H1 (cell line): ENCODE data around the gene IFNL1. TPM values are rescaled to one million over a fixed set of nuclear protein-coding genes. Genes with fewer than 3 reads are reported as not detected.
A peak's percentile ranks its signal among the peaks of the same experiment; 100 is the strongest.

Source experiments
- CTCF ChIA-PET: fragments of 300-600 bp; sonication (Branson Sonifier 250); formaldehyde crosslinking; loops from one replicate; lab custom pipeline; 2021; ENCODE audit not compliant: partially characterized antibody; lab: Charles Lee
- POLR2A ChIA-PET: fragments of 300-600 bp; sonication (Branson Sonifier 250); formaldehyde crosslinking; loops from one replicate; lab custom pipeline; 2021; ENCODE audit warnings: inconsistent platforms; ENCODE audit not compliant: partially characterized antibody; lab: Charles Lee
- DNase-seq, 2 experiments: peaks; one replicate each; pipeline versions ENCODE4 v3.0.0 to v3.0.0-alpha.2; 2010 to 2022; ENCODE audit warnings: low spot score in 2 of 2, low read depth in 1 of 2, mixed read lengths in 1 of 2
- FAIRE-seq: peaks from 2 replicates; lab custom pipeline; 2011; peaks lifted over from hg19 to GRCh38; lab: Jason Lieb, UNC
- H2AFZ ChIP-seq: 2 replicates; pipeline ENCODE4 v1.8.1; 2012; ENCODE audit warnings: low read length, inconsistent platforms
- H2AK5ac ChIP-seq: 2 replicates; pipeline ENCODE4 v1.6.1; 2013; ENCODE audit warnings: low read depth, low read length
- H2BK120ac ChIP-seq: replicated peaks from 2 replicates; pipeline ENCODE3; 2013; ENCODE audit warnings: low read depth, low read length, inconsistent platforms
- H2BK12ac ChIP-seq: 2 replicates; pipeline ENCODE4 v1.6.1; 2013; ENCODE audit warnings: low read depth, low read length
- H2BK15ac ChIP-seq: 2 replicates; pipeline ENCODE4 v1.6.1; 2013; ENCODE audit warnings: low read length
- H2BK20ac ChIP-seq: 2 replicates; pipeline ENCODE4 v1.6.1; 2013; ENCODE audit warnings: low read length
- H2BK5ac ChIP-seq: 2 replicates; pipeline ENCODE4 v1.6.1; 2013; ENCODE audit warnings: low read depth, low read length
- H3K14ac ChIP-seq: 2 replicates; pipeline ENCODE4 v1.6.1; 2013; ENCODE audit warnings: inconsistent platforms; ENCODE audit not compliant: insufficient read length
- H3K18ac ChIP-seq: 2 replicates; pipeline ENCODE4 v1.6.1; 2013; ENCODE audit warnings: low read length; ENCODE audit errors: extremely low read depth
- H3K23ac ChIP-seq: 2 replicates; pipeline ENCODE4 v1.6.1; 2013; ENCODE audit warnings: inconsistent platforms; ENCODE audit not compliant: insufficient read length
- H3K23me2 ChIP-seq: 2 replicates; pipeline ENCODE4 v1.6.1; 2013; ENCODE audit warnings: low read depth, low read length
- H3K27ac ChIP-seq: 2 replicates; pipeline ENCODE4 v1.6.1; 2011; ENCODE audit warnings: low read depth, low read length, inconsistent platforms
- H3K27me3 ChIP-seq, 4 experiments: replicated peaks in 1 of 4; 1 replicate in 1 of 4; 2 replicates in 3 of 4; pipeline versions ENCODE4 v1.6.1 to v1.8.1; 2011 to 2013; ENCODE audit warnings: low read length in 3 of 4, mild to moderate bottlenecking in 3 of 4, inconsistent platforms in 2 of 4, mixed read lengths in 2 of 4, moderate library complexity in 1 of 4; ENCODE audit not compliant: control insufficient read depth in 3 of 4, insufficient read depth in 3 of 4; ENCODE audit errors: extremely low read depth in 1 of 4
- H3K36me3 ChIP-seq, 4 experiments: 2 replicates each; pipeline versions ENCODE4 v1.6.1 to v1.8.1; 2011 to 2013; ENCODE audit warnings: mild to moderate bottlenecking in 4 of 4, low read length in 3 of 4, moderate library complexity in 2 of 4, control low read depth in 1 of 4, inconsistent platforms in 1 of 4; ENCODE audit not compliant: insufficient read depth in 4 of 4, control insufficient read depth in 2 of 4
- H3K4ac ChIP-seq: replicated peaks from 2 replicates; pipeline ENCODE3; 2013; ENCODE audit warnings: low read length, low read depth, mixed read lengths, inconsistent platforms; ENCODE audit not compliant: insufficient read length
- H3K4me1 ChIP-seq, 4 experiments: replicated peaks in 1 of 4; 1 replicate in 1 of 4; 2 replicates in 3 of 4; pipeline versions ENCODE4 v1.6.1 to v1.8.1; 2011 to 2013; ENCODE audit warnings: low read length in 3 of 4, inconsistent platforms in 2 of 4, mixed read lengths in 1 of 4; ENCODE audit not compliant: insufficient read depth in 4 of 4, control insufficient read depth in 3 of 4
- H3K4me2 ChIP-seq, 2 experiments: 2 replicates each; pipeline versions ENCODE4 v1.6.1 to v1.8.1; 2011 to 2013; ENCODE audit warnings: low read depth in 2 of 2, low read length in 2 of 2, control low read depth in 1 of 2, inconsistent platforms in 1 of 2, mild to moderate bottlenecking in 1 of 2; ENCODE audit not compliant: insufficient read depth in 1 of 2
- H3K4me3 ChIP-seq, 4 experiments: fragments of 200-600, 300-600 bp in 1 of 4; sonication (generic), shearing (Covaris generic), sonication (Bioruptor Twin) in 1 of 4; 2 replicates each; pipeline versions ENCODE4 v1.5.1 to v1.8.1; 2011 to 2016; ENCODE audit warnings: low read length in 4 of 4, low read depth in 3 of 4, control low read depth in 2 of 4, inconsistent platforms in 2 of 4, mild to moderate bottlenecking in 2 of 4, mixed read lengths in 1 of 4, moderate library complexity in 1 of 4; ENCODE audit not compliant: insufficient read depth in 2 of 4; ENCODE audit errors: extremely low read depth in 1 of 4
- H3K56ac ChIP-seq: replicated peaks from 2 replicates; pipeline ENCODE3; 2013; ENCODE audit warnings: low read depth, mild to moderate bottlenecking, mixed read lengths, low read length, inconsistent platforms; ENCODE audit not compliant: insufficient read length
- H3K79me1 ChIP-seq: 2 replicates; pipeline ENCODE4 v1.6.1; 2013; ENCODE audit warnings: low read depth, low read length, control low read depth
- H3K79me2 ChIP-seq, 2 experiments: 2 replicates each; pipeline versions ENCODE4 v1.6.1 to v1.8.1; 2012 to 2013; ENCODE audit warnings: low read length in 2 of 2, mild to moderate bottlenecking in 2 of 2, inconsistent platforms in 1 of 2; ENCODE audit not compliant: insufficient read depth in 2 of 2, control insufficient read depth in 1 of 2
- H3K9ac ChIP-seq, 4 experiments: replicated peaks in 1 of 4; 1 replicate in 1 of 4; 2 replicates in 3 of 4; pipeline versions ENCODE4 v1.6.1 to v1.8.1; 2011 to 2013; ENCODE audit warnings: low read depth in 3 of 4, low read length in 3 of 4, control low read depth in 2 of 4, mild to moderate bottlenecking in 2 of 4, moderate library complexity in 2 of 4, inconsistent platforms in 1 of 4; ENCODE audit errors: extremely low read depth in 1 of 4
- H3K9me3 ChIP-seq, 2 experiments: 2 replicates each; pipeline versions ENCODE4 v1.6.1 to v1.8.1; 2012 to 2013; ENCODE audit warnings: mild to moderate bottlenecking in 2 of 2, moderate library complexity in 2 of 2, control low read depth in 1 of 2, inconsistent platforms in 1 of 2, low read depth in 1 of 2, low read length in 1 of 2, mixed read lengths in 1 of 2; ENCODE audit not compliant: insufficient read depth in 2 of 2
- H4K20me1 ChIP-seq, 2 experiments: replicated peaks in 1 of 2; 2 replicates each; pipeline versions ENCODE3 to v1.8.1; 2011 to 2013; ENCODE audit warnings: inconsistent platforms in 2 of 2, low read length in 2 of 2, mild to moderate bottlenecking in 1 of 2; ENCODE audit not compliant: insufficient read depth in 2 of 2, control insufficient read depth in 1 of 2
- H4K5ac ChIP-seq: 2 replicates; pipeline ENCODE4 v1.6.1; 2013; ENCODE audit warnings: low read length, low read depth, mixed read lengths, inconsistent platforms; ENCODE audit not compliant: insufficient read length
- H4K8ac ChIP-seq: 2 replicates; pipeline ENCODE4 v1.8.0; 2013; ENCODE audit warnings: mild to moderate bottlenecking, moderate library complexity, low read length, inconsistent platforms; ENCODE audit not compliant: insufficient read depth; ENCODE audit errors: extremely low read depth
- H4K91ac ChIP-seq: replicated peaks from 2 replicates; pipeline ENCODE3; 2013; ENCODE audit warnings: low read length, mixed read lengths, inconsistent platforms; ENCODE audit not compliant: insufficient read length
- KDM1A ChIP-seq: fragments of 200-600, 300-600 bp; sonication (generic); IDR thresholded peaks from 2 replicates; pipeline ENCODE4 v1.7.1; 2016; ENCODE audit warnings: mild to moderate bottlenecking, low read length, borderline replicate concordance
- SP1 ChIP-seq: IDR thresholded peaks from 2 replicates; pipeline ENCODE4 v1.6.1; 2011; ENCODE audit warnings: low read depth, low read length
- WGBS, 2 experiments: shearing (Covaris generic) in 1 of 2; methylation state at CpG; one replicate each; pipeline versions ENCODE4 v1.1.6 to v1.1.7; 2013 to 2015; ENCODE audit warnings: low lambda C conversion rate in 2 of 2, mixed read lengths in 2 of 2, inconsistent platforms in 1 of 2, low coverage in 1 of 2, missing lambda C conversion rate in 1 of 2; ENCODE audit not compliant: insufficient replicate concordance in 2 of 2, insufficient coverage in 1 of 2, insufficient read length in 1 of 2; ENCODE audit errors: extremely low coverage in 1 of 2, missing lambda C conversion rate in 1 of 2; 5-methylcytosine and 5-hydroxymethylcytosine counted together
- polyA plus RNA-seq, 7 experiments: library from polyadenylated mRNA; depleted of rRNA in 3 of 7; stranded (reverse) in 5 of 7; unstranded in 2 of 7; fragments of >200 nt in 5 of 7; fragments of 200-250 nt in 2 of 7; gene quantifications; 1 replicate in 5 of 7; 2 replicates in 1 of 7; 4 replicates in 1 of 7; pipeline versions ENCODE4 v1.2.1 to v1.2.3, GENCODE V29; 2011 to 2013; ENCODE audit warnings: missing spikeins in 2 of 7, mixed read lengths in 2 of 7
- total RNA-seq: library from RNA; stranded (reverse); fragmentation: NEBNext Ultra II Directional; extraction: Animal tissue kit (Norgen Biotek cat#: 25700); gene quantifications from 2 replicates; pipeline ENCODE4 v1.2.1, GENCODE V29; 2021

The IFNL1 gene
- total and polyA plus RNA-seq, 2 of the 8 experiments (the other 6 are each of a cell fraction or from before 2014, with no cell fraction given): not detected

DNA sequence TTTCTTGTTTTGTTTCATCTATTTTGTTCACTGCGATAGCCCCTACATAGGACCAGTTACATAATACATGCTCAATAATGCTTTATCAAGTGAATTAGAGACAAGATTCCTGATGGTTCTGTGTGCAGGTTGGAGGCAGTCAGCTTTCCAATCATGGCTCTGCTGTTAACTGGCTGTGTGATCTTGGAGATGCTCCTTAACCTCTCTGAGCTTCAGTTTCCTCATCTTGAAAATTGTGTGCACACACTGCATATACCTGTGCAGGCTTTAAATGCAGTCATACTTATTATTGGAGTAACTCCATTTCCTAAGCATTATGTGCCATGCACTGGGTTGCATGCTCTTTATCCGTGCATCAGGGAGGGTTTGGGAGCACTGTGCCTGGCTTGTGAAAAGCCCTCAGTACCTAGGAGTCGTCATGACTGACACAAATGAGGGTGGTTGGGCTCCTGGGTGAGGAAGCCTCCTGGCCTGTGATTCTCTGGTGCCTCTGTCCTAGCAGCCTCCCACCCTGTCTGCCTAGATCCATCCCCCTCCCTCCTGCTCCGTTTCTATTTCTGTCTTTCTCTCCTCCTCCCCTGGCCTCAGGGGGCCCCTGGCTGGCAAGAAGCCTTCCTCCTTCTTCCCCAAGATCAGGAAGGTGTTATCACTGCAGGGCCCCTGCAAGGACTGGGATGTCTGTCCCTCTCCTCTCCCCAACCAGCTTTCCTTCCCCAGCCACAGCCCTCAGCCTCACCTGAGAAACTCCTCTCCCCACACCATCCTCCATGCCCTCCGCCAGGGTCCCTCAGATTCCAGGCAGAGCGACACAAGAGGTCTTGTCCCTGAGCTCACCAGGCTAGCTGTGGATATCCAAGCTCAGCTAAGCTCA is 8.7 kb downstream of the IFNL1 start:
- no peak overlapping the region for H2BK12ac ChIP-seq
- H3K4me2 ChIP-seq: peak overlapping the region; percentile 52 to 56
- CTCF ChIA-PET: interaction anchor here (0.9 to 1.9 kb wide), 6 partner anchors 9 to 329 kb away, joined by 3 to 8 read pairs (median 3); no protein-coding TSS in a partner anchor
- H4K5ac ChIP-seq: no peak overlapping the region
- FAIRE-seq (no peak), DNase-seq (no peak)
- peaks cover 0 to 29% (median 9%) of the 10 kb centered on the region in 4 experiments; a peak in 4 of 7 replicates for H3K27me3 ChIP-seq
- no peak overlapping the region for H2BK5ac ChIP-seq
- no peak overlapping the region for H3K23ac ChIP-seq
- H4K91ac ChIP-seq: no peak overlapping the region
- H3K4ac ChIP-seq: no peak overlapping the region
- TF ChIP-seq SP1: no peak
- peak; percentile 72; the same call in 1 of the 2 replicates for TF ChIP-seq KDM1A
- POLR2A ChIA-PET: interaction anchor here (0.6 to 2.5 kb wide), 6 partner anchors 8 to 1138 kb away, joined by 3 to 9 read pairs (median 3); partner anchors contain the start of gene IFNL1
- H3K27ac ChIP-seq: no peak overlapping the region
- peaks cover 12% of the 10 kb centered on the region; the same call in 1 of the 2 replicates for H3K23me2 ChIP-seq
- H2AK5ac ChIP-seq: 0 out of 2 replicates have a peak overlapping the region, but pooled peaks have one; percentile 10
- H3K56ac ChIP-seq: no peak overlapping the region
- no peak overlapping the region; a peak in 1 of 7 replicates for H3K9ac ChIP-seq
- no peak overlapping the region for H2AFZ ChIP-seq
- no peak overlapping the region for H4K8ac ChIP-seq
- H2BK15ac ChIP-seq: no peak overlapping the region
- no peaks in the 10 kb centered on the region for H3K9me3 ChIP-seq
- H2BK120ac ChIP-seq: no peak overlapping the region
- no peaks in the 10 kb centered on the region for H4K20me1 ChIP-seq
- H3K18ac ChIP-seq: peak overlapping the region; percentile 41; the same call in 1 of the 2 replicates
- H3K79me2 ChIP-seq: no peaks in the 10 kb centered on the region
- no peak overlapping the region for H2BK20ac ChIP-seq
- H3K79me1 ChIP-seq: no peaks in the 10 kb centered on the region
- H3K36me3 ChIP-seq: no peaks in the 10 kb centered on the region
- 52% methylated on average over 6 of the region's 6 CpGs; no CpG with 5 or more reads in 1 of the 2 experiments for WGBS, 2 experiments
- H3K4me3 ChIP-seq: peak overlapping the region in 1 of 4 experiments; percentile 35; a peak in 1 of 8 replicates
- H3K4me1 ChIP-seq: peaks cover 1 to 14% (median 11%) of the 10 kb centered on the region in 4 experiments; a peak in 6 of 7 replicates
- H3K14ac ChIP-seq: no peak overlapping the region
